KMS-11 (cell line): ENCODE measurements around the gene TOP1.

ENCODE experiments used
- H2AFZ ChIP-seq: fragments of 200-600 bp; sonication (generic); 2 replicates; pipeline ENCODE4 v1.6.1; 2016; ENCODE audit warnings: antibody characterized with exemption, mixed run types, low read depth
- H3K27ac ChIP-seq: fragments of 200-600 bp; sonication (generic); 2 replicates; pipeline ENCODE4 v1.6.1; 2016; ENCODE audit warnings: mild to moderate bottlenecking, mixed run types
- H3K27me3 ChIP-seq: fragments of 200-600 bp; sonication (generic); 2 replicates; pipeline ENCODE4 v1.6.1; 2017; ENCODE audit warnings: mild to moderate bottlenecking, low read depth, mixed run types, moderate library complexity; ENCODE audit not compliant: insufficient read depth
- H3K36me3 ChIP-seq: fragments of 200-600 bp; sonication (generic); 2 replicates; pipeline ENCODE4 v1.6.1; 2017; ENCODE audit warnings: mild to moderate bottlenecking, mixed run types; ENCODE audit not compliant: insufficient read depth
- H3K4me1 ChIP-seq: fragments of 200-600 bp; sonication (generic); 2 replicates; pipeline ENCODE4 v1.6.1; 2016; ENCODE audit warnings: mild to moderate bottlenecking, low read depth, mixed run types; ENCODE audit not compliant: poor library complexity, severe bottlenecking
- H3K4me2 ChIP-seq: fragments of 200-600 bp; sonication (generic); 2 replicates; pipeline ENCODE4 v1.7.0; 2016; ENCODE audit warnings: mild to moderate bottlenecking, mixed run types
- H3K4me3 ChIP-seq: fragments of 200-600 bp; sonication (generic); IDR thresholded peaks from 2 replicates; pipeline ENCODE4 v1.6.1; 2017; ENCODE audit warnings: low read depth, low read length, mixed read lengths; ENCODE audit not compliant: insufficient read depth
- H3K79me2 ChIP-seq: fragments of 200-600 bp; sonication (generic); 2 replicates; pipeline ENCODE4 v1.6.1; 2016; ENCODE audit warnings: low read depth, mixed run types; ENCODE audit not compliant: insufficient read depth
- H3K9ac ChIP-seq: fragments of 200-600 bp; sonication (generic); 2 replicates; pipeline ENCODE4 v1.6.1; 2016; ENCODE audit warnings: mild to moderate bottlenecking, mixed run types
- H4K20me1 ChIP-seq: fragments of 200-600 bp; sonication (generic); 2 replicates; pipeline ENCODE4 v1.6.1; 2016; ENCODE audit warnings: mild to moderate bottlenecking, mixed run types; ENCODE audit not compliant: insufficient read depth
- TF ChIP-seq, protein P1 (sequence below): fragments of 200-600 bp; sonication (generic); conservative IDR thresholded peaks from 2 replicates; pipeline ENCODE4 v1.6.1; 2017; ENCODE audit warnings: low read depth, mild to moderate bottlenecking, antibody characterized with exemption, low read length, moderate library complexity, mixed read lengths

TOP1 gene

DNA sequence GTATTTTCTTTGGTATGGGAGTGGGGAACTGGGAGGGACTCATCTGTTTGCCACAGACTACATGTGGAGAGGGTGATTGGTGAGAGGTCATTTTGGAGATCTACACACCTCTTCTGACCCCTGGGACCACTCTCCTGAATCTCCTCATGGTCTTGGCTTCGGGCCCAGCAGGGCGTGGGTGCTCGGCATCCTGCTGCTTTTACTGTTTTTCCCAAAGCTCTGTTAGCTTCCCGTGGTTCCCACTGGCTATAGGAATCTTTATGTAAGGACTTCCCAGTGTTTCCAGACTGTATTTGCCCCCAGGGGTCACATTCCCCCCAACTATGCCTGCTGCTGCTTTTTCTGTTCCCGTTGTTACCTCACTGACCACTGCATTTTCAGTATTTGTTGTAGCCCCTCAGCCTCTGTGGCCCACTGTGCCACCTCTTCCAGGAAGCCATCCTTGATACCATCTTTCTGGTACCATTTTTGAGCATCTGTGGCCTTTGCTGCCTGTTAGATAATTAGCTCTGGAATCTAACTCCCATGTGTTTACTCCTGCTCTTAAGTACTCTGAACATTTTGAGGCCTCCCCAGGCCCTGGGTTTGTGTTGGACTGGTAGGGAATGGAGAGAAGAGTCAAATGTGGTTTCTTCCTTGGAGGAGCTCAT lies 123.6 kb downstream of the TOP1 start:
- H3K9ac ChIP-seq: no peak overlapping the region
- H3K4me1 ChIP-seq: peaks cover 18% of the 10 kb centered on the region
- no peaks in the 10 kb centered on the region for H3K27me3 ChIP-seq
- no peak overlapping the region for H3K4me3 ChIP-seq
- no peaks in the 10 kb centered on the region for H3K36me3 ChIP-seq
- TF ChIP-seq, protein P1, sequence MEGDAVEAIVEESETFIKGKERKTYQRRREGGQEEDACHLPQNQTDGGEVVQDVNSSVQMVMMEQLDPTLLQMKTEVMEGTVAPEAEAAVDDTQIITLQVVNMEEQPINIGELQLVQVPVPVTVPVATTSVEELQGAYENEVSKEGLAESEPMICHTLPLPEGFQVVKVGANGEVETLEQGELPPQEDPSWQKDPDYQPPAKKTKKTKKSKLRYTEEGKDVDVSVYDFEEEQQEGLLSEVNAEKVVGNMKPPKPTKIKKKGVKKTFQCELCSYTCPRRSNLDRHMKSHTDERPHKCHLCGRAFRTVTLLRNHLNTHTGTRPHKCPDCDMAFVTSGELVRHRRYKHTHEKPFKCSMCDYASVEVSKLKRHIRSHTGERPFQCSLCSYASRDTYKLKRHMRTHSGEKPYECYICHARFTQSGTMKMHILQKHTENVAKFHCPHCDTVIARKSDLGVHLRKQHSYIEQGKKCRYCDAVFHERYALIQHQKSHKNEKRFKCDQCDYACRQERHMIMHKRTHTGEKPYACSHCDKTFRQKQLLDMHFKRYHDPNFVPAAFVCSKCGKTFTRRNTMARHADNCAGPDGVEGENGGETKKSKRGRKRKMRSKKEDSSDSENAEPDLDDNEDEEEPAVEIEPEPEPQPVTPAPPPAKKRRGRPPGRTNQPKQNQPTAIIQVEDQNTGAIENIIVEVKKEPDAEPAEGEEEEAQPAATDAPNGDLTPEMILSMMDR: no peak
- H4K20me1 ChIP-seq: no peaks in the 10 kb centered on the region; the same call in 1 of the 2 replicates
- no peaks in the 10 kb centered on the region; the same call in 1 of the 2 replicates for H3K79me2 ChIP-seq
- H3K27ac ChIP-seq: no peak overlapping the region
- no peak overlapping the region for H2AFZ ChIP-seq
- no peak overlapping the region for H3K4me2 ChIP-seq

DNA sequence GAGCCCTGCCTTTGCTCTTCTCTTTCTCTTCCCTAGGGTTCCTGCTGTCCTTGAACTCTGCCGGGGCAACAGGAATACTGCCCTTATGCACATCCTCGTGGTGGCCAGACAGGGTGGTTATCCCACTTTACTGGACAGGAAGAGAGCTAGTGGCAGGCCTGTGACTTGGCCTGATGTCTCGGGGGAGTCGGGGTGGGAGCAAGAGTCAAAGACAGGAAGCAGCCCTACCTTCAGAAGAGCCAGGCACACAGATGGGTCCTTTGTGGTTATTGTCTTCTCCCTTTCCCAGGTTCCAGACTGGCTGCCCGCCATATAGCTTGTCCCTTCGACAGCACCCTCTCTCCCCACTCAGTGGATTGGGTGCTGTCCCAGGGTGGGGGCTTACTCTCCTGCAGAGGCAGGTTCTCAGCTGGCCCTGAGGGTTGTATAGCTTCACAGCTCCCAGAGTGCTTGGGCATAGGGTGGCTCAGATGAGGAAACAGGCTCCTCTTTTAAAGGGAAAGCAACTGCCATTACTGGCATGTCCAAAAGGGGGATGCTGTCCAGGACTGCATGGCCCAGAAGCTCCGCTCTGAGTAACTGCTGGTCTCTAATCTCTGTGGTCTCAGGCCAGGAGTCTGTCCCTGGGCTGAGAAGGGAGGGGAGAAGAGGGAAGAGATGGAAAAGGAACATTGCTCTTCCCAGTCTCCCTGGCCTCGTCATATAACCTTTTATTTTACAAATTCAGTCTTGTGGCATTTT lies 126.0 kb downstream of the TOP1 start:
- H3K4me1 ChIP-seq: peaks cover 34% of the 10 kb centered on the region

DNA sequence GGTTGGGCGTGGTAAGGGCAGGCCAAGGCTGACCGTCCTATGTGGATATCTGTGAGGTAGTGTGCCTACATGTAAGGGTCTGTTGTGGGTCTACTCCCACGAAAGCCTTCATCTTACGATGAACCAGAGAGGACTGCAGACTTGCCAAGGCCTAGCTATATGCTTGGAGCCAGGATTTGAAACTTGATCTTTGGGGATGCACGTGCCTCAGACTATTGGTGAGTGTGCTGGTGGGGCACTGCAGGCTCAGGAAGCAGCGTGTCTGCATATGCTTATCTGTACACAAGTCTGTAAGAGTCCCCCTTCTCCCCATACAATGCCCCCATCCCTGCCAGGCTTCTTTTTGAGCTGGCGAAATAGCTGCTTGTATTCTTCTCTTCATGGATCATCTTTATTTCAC lies 126.6 kb downstream of the TOP1 start:
- Histone ChIP-seq H3K9ac (no peak overlapping the region), H3K4me1 (peaks cover 34% of the 10 kb centered on the region), H3K4me3 (no peak overlapping the region), H4K20me1 (no peaks in the 10 kb centered on the region), H3K36me3 (no peaks in the 10 kb centered on the region), H3K79me2 (no peaks in the 10 kb centered on the region), H3K4me2 (no peak overlapping the region), H3K27ac (no peak overlapping the region), H2AFZ (no peak overlapping the region), H3K27me3 (no peaks in the 10 kb centered on the region)
- TF ChIP-seq, protein P1: no peak

More for the DNA sequence above, 126.0 kb downstream of the TOP1 start:
- Histone ChIP-seq H3K36me3 (no peaks in the 10 kb centered on the region), H3K27me3 (no peaks in the 10 kb centered on the region), H2AFZ (no peak overlapping the region), H3K27ac (no peak overlapping the region), H4K20me1 (no peaks in the 10 kb centered on the region), H3K4me3 (no peak overlapping the region), H3K4me2 (no peak overlapping the region), H3K9ac (no peak overlapping the region), H3K79me2 (no peaks in the 10 kb centered on the region)
- TF ChIP-seq, protein P1: no peak

DNA sequence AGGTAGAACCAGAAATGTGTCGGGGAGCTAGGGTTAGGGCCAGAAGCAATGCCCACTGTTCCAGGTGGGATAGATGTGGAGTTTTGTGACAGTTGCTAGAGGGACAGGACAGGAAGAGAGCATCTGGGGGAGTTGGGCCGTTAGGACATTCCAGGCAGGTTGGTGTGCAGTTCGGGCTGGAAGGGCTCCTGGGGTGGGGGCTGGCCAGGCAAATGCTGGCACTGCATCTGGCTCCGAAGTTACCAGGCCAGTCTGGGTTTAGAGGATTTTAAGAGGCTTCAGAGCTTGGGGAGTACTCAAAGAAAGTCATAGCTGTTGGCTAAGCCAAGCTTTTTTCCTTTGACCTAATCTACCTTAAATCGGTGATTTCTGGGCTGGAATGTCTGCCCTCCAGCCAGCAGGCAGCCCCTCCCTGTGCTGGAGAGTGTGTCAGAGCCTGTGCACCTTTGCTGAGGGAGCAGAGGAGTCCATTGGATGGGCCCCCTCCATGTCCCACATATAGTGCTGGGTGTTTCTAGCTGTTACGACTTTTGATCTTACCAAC lies 129.5 kb downstream of the TOP1 start:
- Histone ChIP-seq H2AFZ (no peak overlapping the region), H4K20me1 (no peaks in the 10 kb centered on the region), H3K4me2 (peak overlapping the region; percentile 98), H3K4me1 (peaks cover 34% of the 10 kb centered on the region), H3K27ac (no peak overlapping the region), H3K4me3 (no peak overlapping the region), H3K27me3 (no peaks in the 10 kb centered on the region), H3K36me3 (no peaks in the 10 kb centered on the region), H3K79me2 (no peaks in the 10 kb centered on the region), H3K9ac (no peak overlapping the region)
- TF ChIP-seq, protein P1: no peak
